GM15510 (cell line): ENCODE data around the gene PFKL.

ENCODE experiments used
- POLR2A ChIP-seq: IDR thresholded peaks from 3 replicates; pipeline ENCODE4 v1.6.1; 2011; ENCODE audit warnings: borderline replicate concordance; ENCODE audit not compliant: insufficient read length; ENCODE audit errors: extremely low read depth

PFKL gene

DNA sequence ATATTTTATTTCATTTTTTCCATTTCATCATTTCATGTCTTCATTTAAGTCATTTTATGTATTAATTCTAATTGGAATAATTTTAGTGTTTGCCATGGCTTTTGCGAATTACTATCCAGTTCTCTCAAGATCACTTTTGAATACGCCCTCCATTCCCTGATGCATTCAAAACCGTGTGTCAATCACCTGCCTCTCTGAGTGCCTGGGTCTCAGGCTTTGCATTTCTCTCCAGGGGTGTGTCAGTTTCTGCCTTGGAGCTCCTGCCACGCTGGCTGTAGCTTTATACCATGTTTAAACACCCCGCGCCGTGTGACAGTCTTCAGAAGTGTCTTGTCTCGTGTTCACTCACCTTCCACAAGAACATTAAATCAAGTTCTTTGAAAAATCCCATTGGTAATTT, 30.8 kb upstream of the PFKL start:
- TF ChIP-seq POLR2A: no peak

DNA sequence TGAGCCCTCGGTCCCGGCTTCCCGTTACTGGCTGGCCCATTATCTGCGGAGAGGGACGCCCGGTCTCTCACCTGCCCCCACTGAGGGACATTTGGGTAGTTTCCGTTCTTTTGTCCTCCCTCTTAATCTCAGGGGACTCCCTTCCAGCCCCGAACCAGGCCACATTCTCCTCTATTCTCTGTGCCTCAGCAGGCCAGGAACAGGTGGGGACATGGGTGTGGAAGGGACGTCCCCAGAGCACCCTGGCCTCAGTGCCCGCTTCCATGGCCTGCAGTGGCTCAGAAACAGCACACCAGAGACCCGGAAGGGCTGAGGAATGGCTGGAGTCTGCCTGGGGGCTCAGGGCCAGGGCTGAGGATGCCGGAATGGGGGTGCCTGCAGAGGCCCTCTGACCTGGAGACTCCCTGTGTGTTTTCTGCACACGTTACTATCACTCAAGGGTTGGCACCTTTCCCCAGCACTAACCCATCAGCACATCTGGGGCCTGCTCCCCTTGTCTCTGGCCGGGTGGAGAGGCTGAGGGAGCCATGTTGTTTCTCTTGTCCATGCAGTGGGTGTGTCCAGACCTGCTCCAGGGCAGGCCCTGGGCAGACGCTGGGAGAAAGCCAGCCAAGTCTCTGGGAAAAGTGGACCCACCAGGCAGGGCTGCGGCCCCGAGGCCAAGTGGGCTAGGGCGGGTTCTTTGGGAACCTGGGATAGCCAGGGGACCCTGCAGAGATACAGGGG, 28.1 kb upstream of the PFKL start:
- TF ChIP-seq POLR2A: no peak

DNA sequence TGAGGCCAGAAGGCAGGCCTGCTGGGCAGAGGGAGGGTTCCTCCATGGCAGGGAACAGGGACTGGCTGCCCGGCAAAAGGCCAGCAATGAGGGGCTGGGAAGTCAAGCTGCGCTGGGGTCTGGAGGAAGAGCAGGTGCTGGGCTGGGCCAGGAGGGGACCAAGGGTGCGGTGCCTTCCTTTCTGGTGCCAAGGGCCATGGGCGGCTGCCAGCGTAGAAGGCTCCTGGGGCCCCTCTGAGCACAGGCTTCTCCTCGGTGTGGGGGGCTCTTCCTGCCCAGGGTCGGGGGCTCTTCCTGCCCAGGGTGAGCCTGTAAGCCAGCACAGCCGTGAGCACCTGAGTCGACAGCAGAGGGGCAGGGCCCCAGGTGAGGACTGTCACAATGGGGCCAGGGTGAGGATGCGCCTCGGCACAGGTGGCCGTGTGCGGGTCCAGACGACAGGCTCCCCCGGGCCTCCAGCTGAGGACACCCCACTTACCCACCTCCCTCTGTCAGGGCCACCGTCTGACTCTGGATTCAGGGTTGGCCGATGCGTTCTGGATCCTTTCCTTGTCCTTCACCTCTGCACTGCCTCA, 27.5 kb upstream of the PFKL start:
- TF ChIP-seq POLR2A: no peak

DNA sequence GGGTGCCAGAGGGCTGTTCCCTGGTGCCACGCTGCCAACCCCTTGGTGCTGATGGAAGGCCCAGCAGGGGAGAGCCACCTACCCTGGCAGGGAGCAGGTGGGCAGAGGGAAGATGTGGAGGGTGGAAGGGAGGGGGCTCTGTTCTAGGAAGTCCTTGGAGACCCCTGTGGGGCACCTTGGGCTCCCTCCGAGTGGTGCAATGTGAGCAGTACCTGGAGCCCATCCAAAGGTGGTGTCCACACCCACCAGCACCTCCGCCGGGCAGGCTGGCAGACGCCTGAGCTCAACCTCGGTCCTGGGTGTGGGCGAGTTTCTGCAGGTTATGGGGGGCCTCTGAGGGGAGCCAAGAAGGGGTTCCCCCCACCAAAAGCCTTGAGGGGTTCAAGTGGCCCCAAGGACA, 26.8 kb upstream of the PFKL start:
- TF ChIP-seq POLR2A: no peak

DNA sequence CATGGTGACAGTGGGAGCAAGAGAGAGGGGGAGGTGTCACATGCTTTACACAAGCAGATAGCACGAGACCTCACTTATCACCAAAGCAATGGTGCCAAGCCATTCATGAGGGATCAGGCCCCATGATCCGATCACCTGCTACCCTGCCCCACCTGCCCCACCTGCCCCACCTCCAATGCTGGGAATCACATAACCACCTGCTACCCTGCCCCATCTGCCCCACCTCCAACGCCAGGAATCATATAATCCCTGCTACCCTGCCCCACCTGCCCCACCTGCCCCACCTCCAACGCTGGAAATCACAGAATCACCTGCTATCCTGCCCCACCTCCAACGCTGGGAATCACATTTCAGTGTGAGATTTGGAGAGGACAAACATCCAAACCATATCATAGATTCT, 24.8 kb upstream of the PFKL start:
- no peak for TF ChIP-seq POLR2A

DNA sequence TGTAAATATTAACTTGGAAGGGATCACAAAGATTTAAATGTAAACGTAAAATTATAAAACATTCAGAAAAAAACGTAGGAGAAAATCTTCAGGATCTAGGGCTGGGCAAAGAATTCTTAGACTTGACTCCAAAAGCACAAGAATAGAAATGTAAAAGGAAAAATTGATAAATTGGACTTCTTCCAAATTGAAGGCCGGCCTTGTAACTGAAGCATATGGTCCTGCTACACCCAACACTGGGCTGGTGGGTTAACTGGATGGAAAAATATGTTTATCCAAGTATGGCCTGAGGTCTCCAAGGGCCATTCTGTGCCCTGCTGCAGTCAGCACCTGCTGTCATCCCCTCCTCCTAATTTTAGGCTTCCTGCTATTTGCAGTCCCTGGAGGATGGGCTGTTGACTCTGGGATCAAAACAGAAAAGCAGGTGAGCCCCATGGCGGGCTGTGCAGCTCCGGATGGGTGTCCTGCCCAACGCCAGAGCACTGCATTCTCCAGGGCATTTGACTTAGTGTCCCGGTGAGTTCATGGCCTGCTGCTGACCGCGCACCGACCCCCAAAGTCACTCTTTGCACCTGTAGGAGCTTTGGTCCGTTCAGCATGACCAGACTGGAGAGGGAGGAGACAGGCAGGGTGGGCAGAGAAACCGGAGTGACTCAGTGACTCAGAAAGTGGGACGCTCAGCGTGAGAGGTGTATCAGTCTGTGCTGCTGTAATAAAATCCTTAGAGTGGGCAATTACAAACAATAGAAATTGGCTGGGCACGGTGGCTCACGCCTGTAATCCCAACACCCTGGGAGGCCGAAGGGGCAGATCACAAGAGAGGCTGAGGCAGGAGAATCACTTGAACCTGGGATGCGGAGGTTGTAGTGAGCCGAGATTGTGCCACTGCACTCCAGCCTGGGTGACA, 20.2 kb upstream of the PFKL start:
- TF ChIP-seq POLR2A: no peak

DNA sequence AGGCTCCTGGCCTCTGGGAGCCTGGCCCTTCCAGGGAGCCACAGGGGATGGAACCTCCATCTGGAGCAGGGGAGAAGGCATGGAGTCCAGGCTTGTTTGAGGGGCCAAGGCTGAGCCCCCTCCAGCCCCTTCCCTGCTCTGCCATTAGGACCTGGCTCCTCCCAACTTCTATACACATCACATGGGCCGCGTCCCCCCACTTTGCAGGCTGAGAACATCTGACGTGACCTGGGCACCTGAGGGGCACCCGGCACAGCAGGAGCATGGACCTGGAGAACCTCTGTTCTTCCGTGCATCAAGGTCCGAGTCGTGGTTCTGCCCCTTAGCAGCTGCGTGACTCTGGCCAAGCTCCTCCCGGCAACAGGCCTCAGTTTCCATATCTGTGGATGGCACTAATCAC, 18.1 kb upstream of the PFKL start:
- TF ChIP-seq POLR2A: no peak

DNA sequence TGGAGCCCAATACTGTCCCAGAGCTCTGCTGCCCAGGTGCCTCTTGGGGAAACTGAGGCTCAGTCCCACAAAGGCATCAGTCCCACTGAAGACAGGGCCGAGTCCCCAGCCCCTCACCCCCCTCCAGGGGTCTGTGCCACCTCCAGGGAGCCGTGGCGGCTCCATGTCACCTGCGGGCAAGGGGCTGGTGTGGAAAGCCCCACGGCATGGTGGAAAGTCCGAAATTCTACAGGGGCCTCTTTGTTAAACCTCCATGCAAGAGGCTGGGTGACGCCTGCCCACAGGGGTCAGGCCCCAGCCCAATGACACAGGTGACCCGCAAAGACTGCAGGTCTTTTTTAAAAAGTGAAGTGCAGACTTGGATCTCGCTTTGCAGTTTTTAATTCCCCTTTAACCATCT, 17.5 kb upstream of the PFKL start:
- TF ChIP-seq POLR2A: no peak

DNA sequence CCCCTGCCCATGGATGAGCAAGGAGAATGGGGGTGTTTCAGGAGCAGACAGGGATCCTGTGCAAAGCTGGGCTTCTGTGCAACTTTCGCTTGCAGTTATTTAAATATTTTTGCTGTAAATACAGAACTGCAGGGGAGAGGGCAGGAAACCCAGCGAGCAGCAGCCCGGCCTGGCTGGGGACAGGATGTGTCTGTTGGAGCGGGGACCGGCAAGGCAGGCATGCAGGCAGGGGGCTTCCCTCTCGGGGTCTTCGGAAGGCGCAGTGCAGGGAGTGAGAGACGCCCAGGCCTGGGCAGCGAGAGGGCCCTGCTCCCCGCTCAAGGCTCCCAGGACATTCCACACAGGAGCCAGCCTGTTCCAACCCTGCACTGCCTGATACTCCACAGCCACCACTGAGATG, 15.9 kb upstream of the PFKL start:
- TF ChIP-seq POLR2A: no peak

DNA sequence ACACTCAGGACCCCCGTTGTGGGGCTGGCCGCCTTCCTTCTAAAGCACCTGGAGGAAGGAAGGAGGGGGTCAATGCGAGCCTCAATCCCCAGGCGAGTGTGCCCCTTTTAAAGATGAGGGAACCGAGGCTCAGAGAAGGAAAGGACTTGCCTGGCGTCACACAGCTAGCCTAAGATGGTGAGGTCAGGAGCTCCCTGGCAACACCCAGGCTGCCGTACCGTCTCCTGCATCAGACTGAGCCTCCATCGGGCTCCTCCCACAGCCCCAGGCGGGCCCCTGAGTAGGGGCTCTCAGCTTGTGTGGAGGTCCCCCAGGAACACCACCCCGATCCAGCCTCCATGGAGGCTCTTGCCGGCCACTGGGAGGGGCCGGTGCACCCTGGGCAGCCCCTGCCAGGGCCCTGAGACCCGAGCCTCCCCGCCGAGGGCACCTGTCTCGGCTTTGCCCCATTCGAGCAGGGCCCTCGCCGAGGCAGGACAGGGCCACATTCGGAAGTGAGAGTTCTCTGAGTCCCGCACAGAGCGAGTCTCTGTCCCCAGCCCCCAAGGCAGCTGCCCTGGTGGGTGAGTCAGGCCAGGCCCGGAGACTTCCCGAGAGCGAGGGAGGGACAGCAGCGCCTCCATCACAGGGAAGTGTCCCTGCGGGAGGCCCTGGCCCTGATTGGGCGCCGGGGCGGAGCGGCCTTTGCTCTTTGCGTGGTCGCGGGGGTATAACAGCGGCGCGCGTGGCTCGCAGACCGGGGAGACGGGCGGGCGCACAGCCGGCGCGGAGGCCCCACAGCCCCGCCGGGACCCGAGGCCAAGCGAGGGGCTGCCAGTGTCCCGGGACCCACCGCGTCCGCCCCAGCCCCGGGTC, 14.5 kb upstream of the PFKL start, which contains the start of gene AIRE:
Gene AIRE, plus strand, starts transcription at position 739 of the 855 bp plus-strand sequence. CDS start 131 bp downstream, outside the sequence.
- no peak for TF ChIP-seq POLR2A

DNA sequence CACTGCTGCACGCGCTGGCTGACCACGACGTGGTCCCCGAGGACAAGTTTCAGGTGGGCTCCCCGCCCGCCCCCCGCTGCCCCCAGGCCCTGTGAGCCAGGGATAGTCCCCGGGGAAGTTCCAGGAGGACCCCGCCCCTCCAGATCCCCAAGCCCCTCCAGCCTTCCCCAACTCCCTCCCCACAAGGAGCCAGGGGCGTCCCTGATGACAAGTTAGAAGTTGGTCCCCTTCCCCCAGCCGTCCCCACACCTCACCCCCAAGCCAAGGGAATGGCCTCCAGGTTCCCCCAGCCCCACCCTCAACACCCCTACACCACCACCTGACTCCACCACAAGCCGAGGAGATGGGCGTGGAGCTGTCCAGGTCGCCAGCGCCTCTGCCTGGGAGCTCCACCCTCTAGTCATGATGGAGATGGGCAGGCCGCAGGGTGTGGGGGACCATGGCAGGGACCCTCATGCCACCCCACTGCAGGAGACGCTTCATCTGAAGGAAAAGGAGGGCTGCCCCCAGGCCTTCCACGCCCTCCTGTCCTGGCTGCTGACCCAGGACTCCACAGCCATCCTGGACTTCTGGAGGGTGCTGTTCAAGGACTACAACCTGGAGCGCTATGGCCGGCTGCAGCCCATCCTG, 13.7 kb upstream of the PFKL start:
- TF ChIP-seq POLR2A: no peak

DNA sequence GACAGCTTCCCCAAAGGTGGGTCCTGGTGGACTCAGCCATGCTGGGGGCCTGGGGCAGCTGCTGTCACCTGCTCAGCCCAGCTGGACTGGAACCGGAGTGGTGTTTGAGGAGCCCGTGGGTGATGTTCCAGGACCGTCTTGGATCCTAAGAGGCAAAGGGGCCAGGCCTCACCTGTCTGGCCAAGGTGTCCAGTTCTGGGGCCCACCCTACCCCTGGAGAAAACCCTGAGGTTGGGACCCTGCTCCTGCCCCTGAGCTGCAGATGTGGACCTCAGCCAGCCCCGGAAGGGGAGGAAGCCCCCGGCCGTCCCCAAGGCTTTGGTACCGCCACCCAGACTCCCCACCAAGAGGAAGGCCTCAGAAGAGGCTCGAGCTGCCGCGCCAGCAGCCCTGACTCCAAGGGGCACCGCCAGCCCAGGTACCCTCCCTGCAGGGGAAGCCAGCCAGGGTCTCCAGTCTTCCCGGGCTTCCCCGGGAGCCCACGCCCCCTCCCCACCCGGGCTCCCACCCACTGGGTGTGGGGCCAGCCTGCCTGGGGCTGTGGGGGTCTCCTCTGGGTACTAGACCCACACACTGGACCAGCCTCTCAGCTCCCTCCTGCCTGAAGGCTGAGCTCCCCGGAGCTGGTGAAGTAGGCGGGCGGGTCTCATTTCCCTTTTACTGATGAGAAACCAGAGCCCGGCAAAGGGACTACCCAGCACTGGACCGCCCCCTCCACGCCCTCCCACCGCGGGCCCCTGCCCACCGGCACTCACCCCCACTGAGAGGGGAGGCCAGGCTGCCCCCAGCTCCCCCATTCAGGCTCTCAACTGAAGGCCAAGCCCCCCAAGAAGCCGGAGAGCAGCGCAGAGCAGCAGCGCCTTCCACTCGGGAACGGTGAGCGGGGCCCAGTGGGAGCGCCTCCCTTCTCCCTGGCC, 12.9 kb upstream of the PFKL start:
- TF ChIP-seq POLR2A: no peak
